Erythroblast (primary cell): ENCODE results near the gene CDC42EP5.

Experiments
- DNase-seq, 2 experiments: peaks; one replicate each; lab custom pipeline; 2025; lab: John Stamatoyannopoulos, UW
- GATA1 ChIP-seq: IDR thresholded peaks from 2 replicates; pipeline ENCODE4 v1.6.1; 2011; ENCODE audit warnings: low read depth, mild to moderate bottlenecking, control low read depth, low read length, moderate library complexity
- POLR2A ChIP-seq: IDR thresholded peaks from 2 replicates; pipeline ENCODE4 v1.6.1; 2011; ENCODE audit warnings: mild to moderate bottlenecking, low read length

Gene CDC42EP5

DNA sequence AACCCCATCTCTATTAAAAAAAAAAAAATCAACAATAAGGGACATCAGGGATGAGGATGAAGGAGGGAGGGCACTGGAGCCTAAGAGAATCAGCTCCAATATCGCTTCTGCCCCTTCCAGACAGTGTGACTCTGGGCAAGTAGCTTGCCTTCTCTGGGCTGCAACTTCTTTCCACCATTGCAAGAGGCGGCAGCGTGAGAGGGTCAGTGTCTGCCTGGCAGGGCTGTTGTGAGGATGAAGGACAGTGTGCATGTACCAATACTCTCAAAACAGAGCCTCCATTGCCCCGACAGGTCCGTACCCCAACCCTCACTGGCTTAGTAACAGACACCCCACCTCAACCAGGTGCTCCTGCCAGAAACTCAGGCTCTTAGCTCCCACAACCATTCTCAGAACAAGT lies 39.4 kb downstream of the CDC42EP5 start:
- TF ChIP-seq POLR2A, result no peak
- no peak for TF ChIP-seq GATA1
- no peak for DNase-seq

DNA sequence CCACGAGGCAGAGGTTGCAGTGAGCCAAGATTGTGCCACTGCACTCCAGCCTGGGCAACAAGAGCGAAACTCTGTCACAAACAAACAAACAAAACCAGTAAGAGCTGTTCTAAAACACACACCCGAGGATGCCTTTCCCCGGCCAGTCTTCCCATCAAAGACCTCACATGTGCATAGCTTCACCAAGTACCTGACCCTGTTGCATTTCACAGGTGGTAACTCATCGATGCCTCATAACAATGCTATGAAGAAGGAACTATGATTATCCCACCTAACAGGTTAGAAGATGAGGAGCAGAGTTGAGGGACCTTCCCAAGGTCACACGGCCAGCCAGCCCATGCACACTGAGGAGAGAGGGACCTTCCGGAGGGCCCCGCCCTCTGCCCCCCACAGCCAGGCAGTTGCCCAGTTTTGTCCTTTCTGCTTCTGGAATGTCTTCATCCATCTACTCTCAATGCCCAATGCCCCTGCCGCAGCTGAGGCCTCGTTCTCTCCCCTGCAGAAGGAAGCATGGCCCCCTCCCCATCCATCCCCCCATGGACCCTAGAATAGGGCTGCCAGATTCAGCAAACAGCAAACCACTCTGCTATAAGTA lies 40.9 kb downstream of the CDC42EP5 start:
- TF ChIP-seq GATA1, result no peak
- TF ChIP-seq POLR2A, result no peak
- no peak for DNase-seq

DNA sequence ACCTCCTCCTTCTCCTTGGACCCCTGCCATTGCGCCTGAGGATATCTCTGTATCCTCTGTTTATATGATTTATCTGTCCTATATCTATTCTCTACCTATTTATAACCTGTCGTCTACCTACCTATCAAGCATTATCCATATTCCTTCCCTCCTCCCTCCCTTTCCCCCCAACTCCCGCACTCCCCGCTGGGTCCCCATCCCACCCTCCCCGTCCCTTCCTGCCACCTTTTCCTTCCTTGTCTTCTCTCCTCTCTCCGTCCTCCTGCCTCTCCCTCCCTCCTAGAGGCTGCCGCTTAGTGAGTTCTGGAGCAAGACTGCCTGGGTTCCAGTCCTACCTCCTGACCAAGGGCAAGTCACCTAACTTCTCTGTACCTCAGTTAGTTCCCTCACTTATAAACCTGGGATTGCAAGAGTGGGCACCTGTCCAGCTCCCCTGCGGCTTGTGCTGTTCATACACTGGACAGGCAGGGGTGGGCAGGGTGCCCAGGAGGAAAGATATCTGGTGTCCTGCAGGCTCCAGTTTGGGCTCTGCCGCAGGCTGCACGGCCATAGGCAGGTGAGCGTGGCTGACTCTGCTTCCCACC lies 41.7 kb downstream of the CDC42EP5 start:
- no peak for TF ChIP-seq GATA1
- no peak for TF ChIP-seq POLR2A
- no peak for DNase-seq

DNA sequence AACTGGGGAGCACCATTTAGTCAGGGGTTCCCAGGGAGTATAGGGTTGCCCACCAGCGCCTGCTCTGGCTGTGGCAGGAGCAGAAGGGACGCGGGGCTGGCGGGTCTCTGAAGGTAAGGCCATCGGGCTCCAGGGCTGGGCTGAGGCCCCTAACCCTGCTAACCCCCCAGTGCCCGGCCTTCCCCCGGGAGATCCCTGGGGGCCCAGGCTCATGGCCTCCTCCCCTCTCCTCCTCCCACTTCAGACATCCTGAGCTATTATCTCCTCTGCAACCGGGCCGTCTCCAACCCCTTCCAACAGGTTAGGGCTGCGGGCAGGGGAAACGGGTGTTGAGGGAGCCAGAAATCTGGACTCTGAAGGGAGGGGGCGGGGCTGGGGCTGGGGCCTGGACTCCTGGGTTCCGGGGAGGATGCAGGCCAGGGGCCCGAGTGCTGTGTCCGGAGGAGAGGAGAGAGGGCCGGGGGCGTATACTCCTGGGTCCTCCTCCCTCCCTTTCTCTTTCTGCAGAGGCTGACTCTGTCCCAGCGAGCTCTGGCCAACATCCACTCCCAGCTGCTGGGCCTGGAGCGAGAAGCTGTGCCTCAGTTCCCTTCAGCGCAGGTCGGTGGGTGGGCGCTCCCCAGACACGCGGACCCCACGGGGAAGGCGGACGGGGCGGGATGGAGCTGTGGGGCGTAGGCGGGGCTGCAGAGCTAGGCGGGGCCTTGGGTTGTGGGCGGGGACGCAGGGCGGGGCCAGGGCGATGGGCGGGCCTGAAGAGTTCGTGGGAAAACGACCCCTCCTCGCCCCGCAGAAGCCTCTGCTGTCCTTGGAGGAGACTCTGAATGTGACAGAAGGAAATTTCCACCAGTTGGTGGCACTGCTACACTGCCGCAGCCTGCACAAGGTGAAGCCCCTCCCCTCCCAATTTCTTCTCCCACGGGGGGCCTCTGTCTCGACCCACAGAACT lies 42.5 kb downstream of the CDC42EP5 start:
- peak; percentile 23 to 52 for DNase-seq

DNA sequence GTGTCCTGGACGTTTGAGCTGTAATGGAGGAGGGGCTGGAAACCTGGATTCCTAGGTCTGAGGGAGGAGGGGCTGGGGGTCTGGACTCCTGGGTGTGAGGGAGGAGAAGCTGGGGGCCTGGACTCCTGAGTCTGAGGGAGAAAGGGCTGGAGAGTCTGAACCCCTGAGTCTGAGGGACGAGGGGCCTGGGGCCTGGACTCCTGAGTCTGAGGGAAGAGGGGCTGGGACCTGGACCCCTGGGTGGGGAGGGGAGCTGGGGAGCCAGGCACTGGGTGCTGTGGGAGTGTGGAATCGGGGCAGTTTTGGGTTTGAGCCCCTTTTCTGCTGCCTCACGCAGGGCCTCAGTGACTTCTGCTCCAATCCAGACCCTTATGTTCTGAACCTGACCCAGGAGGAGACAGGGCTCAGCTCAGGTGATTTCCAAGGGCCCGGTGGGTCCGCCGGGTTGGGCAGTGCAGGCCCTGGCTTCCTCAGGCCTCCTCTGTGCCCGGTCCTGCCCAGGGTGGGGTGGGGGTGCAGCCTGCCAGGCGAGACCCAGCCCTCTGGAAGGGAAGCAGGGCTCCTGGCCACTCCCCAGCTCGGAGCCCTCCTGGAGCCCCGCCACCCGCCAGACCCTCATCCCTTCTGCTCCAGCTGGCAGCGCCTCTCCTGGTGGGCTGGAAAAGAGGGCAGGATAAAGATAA lies 43.4 kb downstream of the CDC42EP5 start:
- no peak for DNase-seq
- TF ChIP-seq POLR2A (no peak), GATA1 (no peak)

More for the DNA sequence above, 42.5 kb downstream of the CDC42EP5 start:
- TF ChIP-seq POLR2A (no peak), GATA1 (no peak)

DNA sequence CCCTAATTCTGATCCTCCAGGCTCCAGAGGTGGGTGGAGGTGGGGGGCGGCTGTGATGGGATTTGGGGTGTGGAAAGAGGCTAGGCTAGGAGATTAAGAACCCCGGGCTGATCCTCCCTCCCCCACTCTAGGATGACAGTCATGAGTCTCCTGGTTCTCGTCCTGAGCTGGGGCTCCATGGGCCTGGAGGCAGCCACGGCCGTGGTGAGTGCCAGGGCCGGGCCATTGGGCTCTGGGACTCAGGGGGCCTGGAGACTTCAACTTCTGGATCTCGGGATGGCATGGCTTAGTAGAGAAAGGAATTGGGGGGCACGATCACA lies 44.0 kb downstream of the CDC42EP5 start:
- DNase-seq, result no peak
- TF ChIP-seq GATA1 (no peak), POLR2A (no peak)

DNA sequence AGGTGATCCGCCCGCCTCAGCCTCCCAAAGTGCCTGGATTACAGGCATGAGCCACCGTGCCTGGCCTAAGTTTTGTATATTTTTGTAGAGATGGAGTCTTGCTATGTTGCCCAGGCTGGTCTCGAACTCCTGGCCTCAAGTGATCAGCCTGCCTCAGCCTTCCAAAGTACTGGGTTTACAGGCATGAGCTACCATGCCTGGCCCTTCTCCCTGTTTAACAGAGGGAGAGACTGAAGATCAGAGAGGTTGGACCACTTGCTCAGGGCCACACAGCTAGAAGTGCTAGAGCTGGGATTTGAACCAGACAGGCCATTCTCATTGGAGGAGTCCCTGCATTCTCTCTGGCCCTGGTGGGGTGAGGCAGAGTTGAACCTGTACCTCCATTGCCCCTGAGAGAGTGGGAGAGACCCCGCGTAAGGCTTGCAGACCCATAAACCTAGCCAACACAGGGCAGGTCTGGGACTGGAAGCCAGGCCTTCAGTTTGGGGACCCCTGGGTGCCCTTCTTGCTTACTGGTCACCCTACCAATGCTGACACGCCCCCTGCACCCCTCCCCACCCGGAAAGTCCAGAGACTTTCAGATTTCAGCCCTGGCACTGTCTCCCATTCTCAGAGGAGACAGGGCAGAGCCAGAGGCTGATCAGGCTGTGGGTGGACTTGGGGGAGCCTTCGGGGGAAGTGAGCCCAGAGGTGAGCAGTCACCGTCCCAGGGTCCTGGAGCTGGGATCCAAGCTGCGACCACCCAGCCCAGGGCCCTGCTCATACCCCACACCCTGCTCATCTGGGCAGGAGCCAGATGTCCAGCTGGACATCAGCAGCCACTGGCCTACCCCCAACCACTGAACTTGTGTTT lies 44.5 kb downstream of the CDC42EP5 start:
- DNase-seq, result no peak
- TF ChIP-seq POLR2A (no peak), GATA1 (no peak)

DNA sequence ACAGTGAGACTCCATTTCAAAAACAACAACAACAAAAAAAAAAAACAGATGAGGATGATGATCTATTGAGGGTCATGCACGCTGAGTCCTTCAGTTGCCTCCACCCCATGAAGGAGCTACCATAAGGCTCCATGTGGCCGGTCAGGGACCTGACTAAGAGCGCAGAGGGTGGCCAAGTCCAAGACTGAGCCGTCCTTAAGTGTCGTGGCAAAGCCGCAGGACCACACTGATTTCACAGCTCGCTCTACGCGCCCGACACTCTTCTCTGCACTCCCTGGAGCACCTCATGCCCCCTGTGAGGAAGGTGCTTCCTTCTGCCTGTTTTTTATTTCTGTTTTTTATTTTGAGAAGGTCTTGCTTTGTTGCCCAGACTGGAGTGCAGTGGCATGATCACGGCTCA lies 45.5 kb downstream of the CDC42EP5 start:
- TF ChIP-seq POLR2A (no peak), GATA1 (no peak)
- no peak for DNase-seq

DNA sequence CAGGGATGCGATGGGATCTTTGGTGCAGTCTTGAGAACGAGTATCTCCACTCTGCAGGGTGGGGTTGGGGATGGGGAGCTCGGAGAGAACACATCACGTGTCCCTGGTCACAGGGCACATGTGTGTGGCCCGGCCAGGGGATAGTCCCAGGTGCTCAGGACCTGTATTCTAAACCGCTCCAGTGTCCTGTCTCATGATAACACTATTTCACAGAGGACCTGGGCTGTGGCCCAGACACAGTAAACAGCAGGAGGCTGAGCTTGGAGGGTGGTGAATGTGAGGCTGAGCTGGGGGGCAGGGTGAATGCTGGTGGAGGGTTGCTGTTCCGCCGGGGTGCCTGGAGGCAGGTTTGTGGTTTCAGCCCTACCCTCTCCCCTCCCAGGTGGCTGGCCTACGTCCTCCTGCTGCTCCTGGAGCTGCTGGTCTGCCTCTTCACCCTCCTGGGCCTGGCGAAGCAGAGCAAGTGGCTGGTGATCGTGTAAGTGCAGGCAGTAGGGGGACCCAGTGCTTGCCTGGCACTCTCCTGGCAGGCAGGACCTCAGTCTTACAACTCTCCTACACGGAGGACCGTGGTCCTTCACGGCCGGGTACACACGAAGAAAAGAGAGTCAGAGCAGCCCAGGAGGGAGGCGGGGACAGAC lies 46.7 kb downstream of the CDC42EP5 start:
- TF ChIP-seq POLR2A, result no peak
- no peak for TF ChIP-seq GATA1
- DNase-seq, result no peak

DNA sequence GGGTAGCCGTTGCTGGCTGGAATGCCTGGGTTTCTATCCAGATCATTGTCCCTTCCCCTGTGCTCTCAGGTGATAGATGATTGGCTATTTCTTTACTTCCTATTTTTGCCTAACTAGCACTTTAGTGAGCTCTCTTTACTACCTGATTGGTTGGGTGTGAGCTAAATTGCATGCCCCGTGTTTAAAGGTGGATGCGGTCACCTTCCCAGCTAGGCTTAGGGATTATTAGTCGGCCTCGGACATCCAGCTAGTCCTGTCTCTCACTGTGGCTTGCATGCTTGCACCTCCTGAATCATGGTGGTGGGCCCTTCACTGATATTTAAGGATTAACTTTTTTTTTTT lies 47.7 kb downstream of the CDC42EP5 start:
- DNase-seq, result no peak
- TF ChIP-seq GATA1, result no peak
- TF ChIP-seq POLR2A, result no peak

DNA sequence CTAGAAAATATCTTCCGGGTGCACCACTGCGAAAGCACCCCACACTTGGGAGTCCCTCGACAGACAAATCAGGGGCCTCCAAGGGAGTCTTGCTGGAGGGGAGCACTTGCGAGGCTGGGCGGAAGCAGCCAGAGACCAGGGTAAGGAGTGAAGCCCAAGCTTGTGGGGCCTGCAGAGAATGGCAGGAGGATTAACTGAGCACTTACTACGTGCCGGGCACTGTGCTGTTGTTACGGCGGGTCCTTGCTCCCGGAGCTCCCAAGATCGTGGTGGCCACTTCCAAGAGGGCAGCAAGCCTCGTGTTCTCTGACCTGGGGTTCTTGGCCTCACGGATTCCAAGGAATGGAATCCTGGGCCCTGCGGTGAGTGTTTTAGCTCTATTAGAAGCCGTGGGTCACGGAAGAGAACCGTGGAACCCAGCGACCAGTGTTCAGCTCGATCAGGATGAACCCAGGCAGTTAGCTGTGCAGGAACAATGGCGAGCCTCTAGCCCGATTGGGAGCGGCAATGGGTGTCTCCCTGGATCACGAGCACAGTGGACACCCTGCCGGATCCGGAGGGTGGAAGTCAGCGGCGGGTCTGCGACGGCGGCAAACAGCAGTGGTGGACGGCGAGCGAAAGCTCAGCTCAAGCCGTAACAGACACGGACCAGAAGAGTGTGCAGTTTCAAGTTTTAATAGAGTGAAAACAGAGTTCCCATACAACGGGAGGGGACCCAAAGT lies 48.3 kb downstream of the CDC42EP5 start:
- TF ChIP-seq POLR2A, result no peak
- no peak for TF ChIP-seq GATA1
- no peak for DNase-seq

DNA sequence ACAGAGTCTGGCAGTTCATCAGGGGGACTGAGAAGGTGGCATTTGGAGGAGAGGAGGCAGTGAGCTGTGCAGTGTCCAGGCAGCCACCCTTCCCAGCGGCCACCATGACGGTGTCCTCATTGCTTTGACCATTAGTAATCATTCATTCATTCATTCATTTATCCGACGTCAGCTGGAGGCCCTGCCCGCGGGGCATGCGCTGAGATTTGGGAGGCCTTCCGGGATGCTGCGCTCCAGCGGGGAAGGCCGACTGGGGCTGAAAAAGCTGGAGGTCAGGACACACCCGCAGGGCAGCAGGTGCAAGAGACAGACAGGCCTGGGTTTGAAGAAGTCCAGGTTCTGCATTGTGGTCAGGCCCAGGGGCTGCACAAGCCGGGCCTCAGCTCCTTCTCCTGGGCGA lies 48.9 kb downstream of the CDC42EP5 start:
- TF ChIP-seq GATA1, result no peak
- no peak for TF ChIP-seq POLR2A
- no peak for DNase-seq
